ENCODE measurements around the gene TTC9.

GRCh38 chr14:70709726-70710382 lies 68.1 kb downstream of the TTC9 start:
- TF ChIP-seq POLR2A (IDR thresholded peaks at IDR 0.05): no peak
- TF ChIP-seq CTCF (IDR thresholded peaks at IDR 0.05): no peak

Data from tibial nerve (tissue), 3 donors.